Measurements from ENCODE around the gene CPSF6. TPM values are rescaled to one million over a fixed set of nuclear protein-coding genes. Genes with fewer than 3 reads are reported as not detected.
A peak's percentile ranks its signal among the peaks of the same experiment; 100 is the strongest.

Gene CPSF6
- total RNA-seq, 5 donors from 2014 or later (not counting 1 experiment from before 2014, with no cell fraction given), result 84.3 to 111 (median 86.7) TPM

GRCh38 chr12:69214169-69214568, 25.2 kb upstream of the CPSF6 start:
- no peaks in the 10 kb centered on the region for H3K9me3 ChIP-seq
- no peaks in the 10 kb centered on the region for H3K27me3 ChIP-seq (replicated peaks in 1 of 2; ENCODE audit: control insufficient read depth in 2 of 2, extremely low read depth in 1 of 2, insufficient read depth in 2 of 2, low read length in 1 of 2)
- Mint-ChIP-seq H3K27me3 (no peaks in the 10 kb centered on the region), H3K36me3 (no peaks in the 10 kb centered on the region), H3K27ac (no peak overlapping the region), H3K4me1 (no peaks in the 10 kb centered on the region), H3K4me3 (no peak overlapping the region), H3K9me3 (no peaks in the 10 kb centered on the region)
- ChIA-PET POLR2A (interaction anchor here in 1 of 2 donors (0.6 kb wide), 1 partner anchor 55 kb away, joined by 10 read pairs; no protein-coding TSS in a partner anchor), CTCF (no interaction called here)
- DNase-seq (no peak), ATAC-seq (replicated peaks in 1 of 4) (no peak)
- H3K27ac ChIP-seq (ENCODE audit: low read length), result no peak overlapping the region
- H3K4me3 ChIP-seq (ENCODE audit: control insufficient read depth in 1 of 2, extremely low read depth in 1 of 2, low read length in 1 of 2), result no peak overlapping the region
- H3K36me3 ChIP-seq (ENCODE audit: control insufficient read depth in 2 of 2, extremely low read depth in 1 of 2, insufficient read depth in 1 of 2, low read length in 1 of 2), result no peaks in the 10 kb centered on the region
- H3K4me1 ChIP-seq (ENCODE audit: control insufficient read depth in 1 of 2, extremely low read depth in 1 of 2, insufficient read depth in 2 of 2, low read length in 2 of 2), result no peaks in the 10 kb centered on the region
- 100% methylated on average over 1 of the region's 1 CpG for WGBS (ENCODE audit: insufficient coverage)

DNA sequence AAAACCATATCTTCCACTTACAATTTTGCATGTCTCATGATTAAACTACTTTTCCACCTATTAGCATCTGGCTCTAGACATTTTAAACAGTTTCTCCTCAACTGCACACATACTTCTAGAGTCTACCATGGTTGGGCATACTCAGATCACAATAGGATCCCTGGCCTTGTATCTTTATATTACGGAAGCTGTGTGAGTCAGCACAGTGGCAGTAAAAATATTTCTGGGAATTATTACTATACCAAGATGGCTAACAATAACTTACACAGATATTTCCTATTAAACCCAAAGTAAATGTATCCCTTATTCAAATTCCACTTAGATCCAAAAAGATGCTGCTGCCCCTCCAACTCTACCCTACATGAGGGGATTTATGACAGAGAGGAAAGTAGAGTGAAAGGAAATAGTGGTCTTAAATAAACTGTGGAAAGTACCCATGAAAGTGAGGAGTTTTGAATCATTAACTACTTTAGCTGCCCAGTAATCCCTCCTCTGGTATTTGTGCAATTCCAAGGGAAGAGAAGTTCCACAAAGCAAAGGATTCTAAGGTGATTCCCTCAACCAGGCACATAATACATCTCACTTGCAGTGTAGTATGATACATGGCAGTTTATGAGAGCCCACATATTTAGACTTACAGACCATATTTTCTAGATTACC, 14.0 kb upstream of the CPSF6 start:
- DNase-seq (no peak), ATAC-seq (replicated peaks in 1 of 4) (no peak)
- no CpG with 5 or more reads among the region's 1 CpG for WGBS (ENCODE audit: insufficient coverage)
- Histone ChIP-seq H3K9me3 (no peaks in the 10 kb centered on the region), H3K36me3 (ENCODE audit: control insufficient read depth in 2 of 2, extremely low read depth in 1 of 2, insufficient read depth in 1 of 2, low read length in 1 of 2) (no peaks in the 10 kb centered on the region), H3K4me3 (ENCODE audit: control insufficient read depth in 1 of 2, extremely low read depth in 1 of 2, low read length in 1 of 2) (no peak overlapping the region), H3K27me3 (replicated peaks in 1 of 2; ENCODE audit: control insufficient read depth in 2 of 2, extremely low read depth in 1 of 2, insufficient read depth in 2 of 2, low read length in 1 of 2) (no peaks in the 10 kb centered on the region), H3K4me1 (ENCODE audit: control insufficient read depth in 1 of 2, extremely low read depth in 1 of 2, insufficient read depth in 2 of 2, low read length in 2 of 2) (no peaks in the 10 kb centered on the region), H3K27ac (ENCODE audit: low read length) (no peak overlapping the region)
- CTCF ChIA-PET, result interaction anchor here in 1 of 2 donors (1.3 kb wide), 1 partner anchor 69 kb away, joined by 3 read pairs; no protein-coding TSS in a partner anchor
- Mint-ChIP-seq H3K27me3 (peaks cover 0 to 5% of the 10 kb centered on the region in 2 donors), H3K27ac (no peak overlapping the region), H3K4me1 (no peaks in the 10 kb centered on the region), H3K36me3 (no peaks in the 10 kb centered on the region), H3K9me3 (no peaks in the 10 kb centered on the region), H3K4me3 (no peak overlapping the region)
- POLR2A ChIA-PET, result no interaction called here

- Mint-ChIP-seq H3K36me3 (peaks cover 14% of the 10 kb centered on the region), H3K27ac (no peak overlapping the region), H3K9me3 (peaks cover 11 to 13% (median 13%) of the 10 kb centered on the region in 3 donors), H3K27me3 (no peaks in the 10 kb centered on the region), H3K4me3 (no peak overlapping the region), H3K4me1 (no peaks in the 10 kb centered on the region)
- Histone ChIP-seq H3K4me1 (ENCODE audit: control insufficient read depth in 1 of 2, extremely low read depth in 1 of 2, insufficient read depth in 2 of 2, low read length in 2 of 2) (no peaks in the 10 kb centered on the region), H3K27ac (ENCODE audit: low read length) (no peak overlapping the region), H3K4me3 (ENCODE audit: control insufficient read depth in 1 of 2, extremely low read depth in 1 of 2, low read length in 1 of 2) (no peak overlapping the region), H3K9me3 (no peaks in the 10 kb centered on the region), H3K27me3 (replicated peaks in 1 of 2; ENCODE audit: control insufficient read depth in 2 of 2, extremely low read depth in 1 of 2, insufficient read depth in 2 of 2, low read length in 1 of 2) (peaks cover 0 to 2% of the 10 kb centered on the region in 2 experiments), H3K36me3 (ENCODE audit: control insufficient read depth in 2 of 2, extremely low read depth in 1 of 2, insufficient read depth in 1 of 2, low read length in 1 of 2) (no peaks in the 10 kb centered on the region)
- ATAC-seq (replicated peaks in 1 of 4) (no peak), DNase-seq (no peak)
- ChIA-PET CTCF (no interaction called here), POLR2A (no interaction called here)
Observed at GRCh38 chr12:69231479-69231878, 7.9 kb upstream of the CPSF6 start.

DNA sequence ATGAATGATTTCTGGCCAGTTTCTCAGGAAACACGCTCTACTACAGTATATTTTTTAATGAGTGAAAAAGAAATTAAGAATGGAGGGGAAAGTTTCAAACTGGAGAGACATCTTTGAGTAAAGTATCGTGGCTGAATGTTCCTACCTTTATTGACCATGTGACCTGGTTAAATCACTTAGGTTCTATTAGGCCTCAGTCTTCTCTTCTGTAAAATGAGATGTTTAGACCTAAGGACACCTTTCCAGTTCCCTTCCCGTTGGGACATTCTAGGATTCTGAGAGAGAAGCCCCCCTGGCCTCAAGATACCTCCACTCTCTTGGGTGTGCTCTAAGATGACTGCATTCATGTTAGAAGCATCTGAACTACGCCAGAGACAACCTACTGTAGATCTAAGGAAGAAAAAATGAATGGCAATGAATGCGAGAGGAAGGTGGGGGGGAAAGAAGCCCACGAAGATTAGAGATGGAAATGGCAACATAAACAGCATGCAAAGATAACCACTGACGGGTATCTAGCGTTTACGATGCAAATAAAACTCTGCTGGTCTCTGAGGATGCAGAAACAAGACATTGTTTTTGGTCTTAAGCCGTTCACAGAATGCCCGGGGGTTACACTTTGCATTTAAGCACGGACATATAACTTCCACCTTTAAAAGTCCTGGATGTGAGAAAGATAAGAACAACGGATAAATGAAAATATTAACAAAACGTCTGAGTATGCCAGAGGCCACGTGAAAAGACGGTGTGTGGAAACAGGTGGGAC, 599 bp upstream of the CPSF6 start:
- no peaks in the 10 kb centered on the region for H3K9me3 Mint-ChIP-seq
- CTCF ChIA-PET, result no interaction called here
- H3K4me3 Mint-ChIP-seq, result peak overlapping the region; percentile 86 to 97 (median 92)
- H3K27me3 ChIP-seq (replicated peaks in 1 of 2; ENCODE audit: control insufficient read depth in 2 of 2, extremely low read depth in 1 of 2, insufficient read depth in 2 of 2, low read length in 1 of 2), result no peaks in the 10 kb centered on the region
- 11% methylated on average over 7 of the region's 16 CpGs for WGBS (ENCODE audit: insufficient coverage)
- H3K9me3 ChIP-seq, result no peaks in the 10 kb centered on the region
- peak in 7 of 35 experiments; percentile 2 to 11 (median 5) for DNase-seq
- peaks cover 0 to 1% of the 10 kb centered on the region in 2 donors for H3K36me3 ChIP-seq (ENCODE audit: control insufficient read depth in 2 of 2, extremely low read depth in 1 of 2, insufficient read depth in 1 of 2, low read length in 1 of 2)
- no peaks in the 10 kb centered on the region for H3K27me3 Mint-ChIP-seq
- H3K36me3 Mint-ChIP-seq, result no peaks in the 10 kb centered on the region
- H3K27ac Mint-ChIP-seq, result peak overlapping the region; percentile 92 to 98
- POLR2A ChIA-PET, result no interaction called here
- peaks cover 17 to 23% of the 10 kb centered on the region in 2 experiments for H3K4me1 ChIP-seq (ENCODE audit: control insufficient read depth in 1 of 2, extremely low read depth in 1 of 2, insufficient read depth in 2 of 2, low read length in 2 of 2)
- peaks cover 48 to 52% (median 51%) of the 10 kb centered on the region in 3 donors for H3K4me1 Mint-ChIP-seq
- ATAC-seq (replicated peaks in 1 of 4), result peak in 3 of 4 experiments; percentile 2 to 15 (median 3)
- H3K4me3 ChIP-seq (ENCODE audit: control insufficient read depth in 1 of 2, extremely low read depth in 1 of 2, low read length in 1 of 2), result peak overlapping the region; percentile 46 to 61
- H3K27ac ChIP-seq (ENCODE audit: low read length), result peak overlapping the region; percentile 85

- Mint-ChIP-seq H3K36me3 (no peaks in the 10 kb centered on the region), H3K27me3 (no peaks in the 10 kb centered on the region), H3K4me1 (peaks cover 53 to 60% (median 57%) of the 10 kb centered on the region in 3 donors), H3K4me3 (peak overlapping the region; percentile 97), H3K9me3 (no peaks in the 10 kb centered on the region), H3K27ac (peak overlapping the region; percentile 96 to 98)
- peak; percentile 28 to 55 (median 54) for ATAC-seq (replicated peaks in 1 of 4)
- Histone ChIP-seq H3K36me3 (ENCODE audit: control insufficient read depth in 2 of 2, extremely low read depth in 1 of 2, insufficient read depth in 1 of 2, low read length in 1 of 2) (peaks cover 0 to 3% of the 10 kb centered on the region in 2 donors), H3K27ac (ENCODE audit: low read length) (peak overlapping the region; percentile 81), H3K4me1 (ENCODE audit: control insufficient read depth in 1 of 2, extremely low read depth in 1 of 2, insufficient read depth in 2 of 2, low read length in 2 of 2) (peaks cover 23 to 29% of the 10 kb centered on the region in 2 experiments), H3K4me3 (ENCODE audit: control insufficient read depth in 1 of 2, extremely low read depth in 1 of 2, low read length in 1 of 2) (peak overlapping the region; percentile 72 to 80), H3K27me3 (replicated peaks in 1 of 2; ENCODE audit: control insufficient read depth in 2 of 2, extremely low read depth in 1 of 2, insufficient read depth in 2 of 2, low read length in 1 of 2) (no peaks in the 10 kb centered on the region), H3K9me3 (no peaks in the 10 kb centered on the region)
- under 1% methylated on average over 62 of the region's 68 CpGs for WGBS (ENCODE audit: insufficient coverage)
- ChIA-PET CTCF (interaction anchor here in 1 of 2 donors (5.8 kb wide), 1 partner anchor 13 kb away, joined by 57 read pairs; no protein-coding TSS in a partner anchor), POLR2A (interaction anchor here (0.6 to 1.0 kb wide), 5 partner anchors 14 to 84 kb away, joined by 3 to 6 read pairs (median 4); no protein-coding TSS in a partner anchor)
- DNase-seq, result peak in 34 of 35 experiments; percentile 16 to 61 (median 40)
Observed at GRCh38 chr12:69239922-69240630, 707 bp downstream of the CPSF6 start.

DNA sequence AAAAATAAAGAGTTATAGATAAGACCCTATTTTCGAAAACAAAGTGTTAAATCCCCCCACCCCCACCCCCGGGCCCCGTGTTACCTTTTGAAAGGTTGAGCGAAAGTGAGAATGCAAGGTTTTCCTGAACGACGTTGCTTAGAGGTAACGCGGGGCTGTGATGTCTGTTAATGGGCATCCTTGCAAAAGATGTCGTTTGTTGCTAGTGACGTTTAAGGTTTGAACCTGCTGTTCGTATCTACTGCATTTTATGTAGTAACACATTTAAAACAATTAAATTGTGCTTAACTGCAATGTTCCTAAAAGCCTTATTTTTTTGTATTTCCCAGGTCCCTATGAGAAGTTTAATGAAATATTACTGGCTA, 1.2 kb downstream of the CPSF6 start:
- H3K27ac ChIP-seq (ENCODE audit: low read length), result peak overlapping the region; percentile 81
- peaks cover 58 to 65% (median 62%) of the 10 kb centered on the region in 3 donors for H3K4me1 Mint-ChIP-seq
- no peaks in the 10 kb centered on the region for H3K9me3 Mint-ChIP-seq
- peak overlapping the region; percentile 72 to 80 for H3K4me3 ChIP-seq (ENCODE audit: control insufficient read depth in 1 of 2, extremely low read depth in 1 of 2, low read length in 1 of 2)
- ChIA-PET CTCF (interaction anchor here (0.5 to 5.8 kb wide), 2 partner anchors 13 to 84 kb away, joined by 8 to 57 read pairs; no protein-coding TSS in a partner anchor), POLR2A (interaction anchor here (0.6 to 1.0 kb wide), 5 partner anchors 14 to 85 kb away, joined by 3 to 6 read pairs (median 4); no protein-coding TSS in a partner anchor)
- peak overlapping the region; percentile 96 to 98 for H3K27ac Mint-ChIP-seq
- no peaks in the 10 kb centered on the region for H3K27me3 ChIP-seq (replicated peaks in 1 of 2; ENCODE audit: control insufficient read depth in 2 of 2, extremely low read depth in 1 of 2, insufficient read depth in 2 of 2, low read length in 1 of 2)
- ATAC-seq (replicated peaks in 1 of 4) (peak in 1 of 4 experiments; percentile 9), DNase-seq (peak in 29 of 35 experiments; percentile 4 to 61 (median 20))
- H3K36me3 ChIP-seq (ENCODE audit: control insufficient read depth in 2 of 2, extremely low read depth in 1 of 2, insufficient read depth in 1 of 2, low read length in 1 of 2), result peaks cover 0 to 3% of the 10 kb centered on the region in 2 donors
- peak overlapping the region; percentile 97 for H3K4me3 Mint-ChIP-seq
- no peaks in the 10 kb centered on the region for H3K36me3 Mint-ChIP-seq
- WGBS (ENCODE audit: insufficient coverage), result no CpG with 5 or more reads among the region's 11 CpGs
- H3K27me3 Mint-ChIP-seq, result no peaks in the 10 kb centered on the region
- H3K4me1 ChIP-seq (ENCODE audit: control insufficient read depth in 1 of 2, extremely low read depth in 1 of 2, insufficient read depth in 2 of 2, low read length in 2 of 2), result peaks cover 23 to 30% of the 10 kb centered on the region in 2 experiments
- H3K9me3 ChIP-seq, result no peaks in the 10 kb centered on the region

Measured in T-cell (primary cell).